Gastroesophageal sphincter (tissue), 4 donors: Measurements from ENCODE around the gene TRIM72. TPM values are rescaled to one million over a fixed set of nuclear protein-coding genes. Genes with fewer than 3 reads are reported as not detected.

Experiments used
- ATAC-seq: fragments of 150-250 bp; one replicate; pipeline ENCODE4 v1.9.1; 2016; ENCODE audit warnings: mild to moderate bottlenecking, moderate library complexity
- H3K27ac ChIP-seq, 4 donors: fragments of 200-600 bp; sonication (generic) in 3 of 4; 1 replicate in 3 of 4; 2 replicates in 1 of 4; pipeline ENCODE4 v1.5.1; 2016 to 2019
- H3K27me3 ChIP-seq: fragments of 200-600 bp; sonication (generic); one replicate; pipeline ENCODE4 v1.5.1; 2019
- H3K36me3 ChIP-seq, 2 donors: fragments of 200-600 bp; sonication (generic); one replicate each; pipeline ENCODE4 v1.5.1; 2019; ENCODE audit warnings: control low read depth in 1 of 2
- H3K4me1 ChIP-seq, 3 donors: fragments of 200-600 bp; sonication (generic); 1 replicate in 2 of 3; 2 replicates in 1 of 3; pipeline ENCODE4 v1.5.1; 2016 to 2019; ENCODE audit warnings: control low read depth in 2 of 3
- H3K4me3 ChIP-seq, 2 donors: fragments of 200-600 bp; sonication (generic); one replicate each; pipeline ENCODE4 v1.5.1; 2019; ENCODE audit warnings: mild to moderate bottlenecking in 1 of 2, moderate library complexity in 1 of 2
- H3K9me3 ChIP-seq, 3 donors: fragments of 200-600 bp; sonication (generic); one replicate each; pipeline ENCODE4 v1.5.1; 2017 to 2019; ENCODE audit warnings: control low read depth in 2 of 3
- CTCF ChIP-seq, 4 experiments: fragments of 200-600 bp in 2 of 4; fragments of 450-650 bp in 2 of 4; sonication (generic) in 1 of 4; IDR thresholded peaks; one replicate each; pipeline ENCODE4 v1.5.1; 2017 to 2019; ENCODE audit warnings: antibody characterized with exemption in 4 of 4, mild to moderate bottlenecking in 2 of 4, moderate library complexity in 2 of 4
- EP300 ChIP-seq: sonication (generic); formaldehyde crosslinking; IDR thresholded peaks from one replicate; pipeline ENCODE4 v1.6.1; 2017; ENCODE audit warnings: antibody characterized with exemption, mild to moderate bottlenecking
- POLR2A ChIP-seq, 2 donors: fragments of 450-650 bp; IDR thresholded peaks; one replicate each; pipeline ENCODE4 v1.6.1; 2017; ENCODE audit warnings: antibody characterized with exemption in 2 of 2, mild to moderate bottlenecking in 2 of 2, moderate library complexity in 1 of 2
- POLR2AphosphoS5 ChIP-seq: sonication (generic); formaldehyde crosslinking; IDR thresholded peaks from one replicate; pipeline ENCODE4 v1.6.1; 2017; ENCODE audit warnings: antibody characterized with exemption
- WGBS, 2 donors: methylation state at CpG; one replicate each; pipeline ENCODE4 v1.1.5; 2018; ENCODE audit warnings: low coverage in 1 of 2; 5-methylcytosine and 5-hydroxymethylcytosine counted together
- total RNA-seq, 4 donors: library from RNA; depleted of rRNA; stranded (reverse); fragments of >200 nt; gene quantifications; one replicate each; pipeline ENCODE4 v1.1.0, GENCODE V29; 2016

Gene TRIM72
- total RNA-seq, 4 donors from 2014 or later = under 0.01 to 0.08 TPM; not detected in 2

GRCh38 chr16:31190818-31191444, 23.0 kb upstream of the TRIM72 start:
- Histone ChIP-seq H3K36me3 (peaks cover 21 to 100% of the 10 kb centered on the region in 2 donors), H3K27me3 (no peaks in the 10 kb centered on the region), H3K4me1 (peaks cover 0 to 12% (median 0%) of the 10 kb centered on the region in 3 donors), H3K27ac (no peak overlapping the region), H3K9me3 (no peaks in the 10 kb centered on the region), H3K4me3 (no peak overlapping the region)
- TF ChIP-seq CTCF (IDR thresholded peaks at IDR 0.05) = no peak
- no peak for TF ChIP-seq EP300
- TF ChIP-seq POLR2AphosphoS5 = no peak
- TF ChIP-seq POLR2A (IDR thresholded peaks at IDR 0.05) = no peak
- ATAC-seq = no peak
- WGBS, 2 donors = 88 to 89% methylated on average over 11 to 16 of the region's 17 CpGs

- Histone ChIP-seq H3K36me3 (peaks cover 21 to 100% of the 10 kb centered on the region in 2 donors), H3K27ac (no peak overlapping the region), H3K4me1 (peaks cover 0 to 7% (median 0%) of the 10 kb centered on the region in 3 donors), H3K4me3 (no peak overlapping the region), H3K9me3 (no peaks in the 10 kb centered on the region), H3K27me3 (no peaks in the 10 kb centered on the region)
- no peak for ATAC-seq
- 59 to 79% methylated on average over 2 to 5 of the region's 5 CpGs for WGBS, 2 donors
- TF ChIP-seq POLR2A (IDR thresholded peaks at IDR 0.05) (no peak), EP300 (no peak), CTCF (IDR thresholded peaks at IDR 0.05) (no peak), POLR2AphosphoS5 (no peak)
These were observed 22.1 kb upstream of the TRIM72 start for GRCh38 chr16:31191697-31192428.

GRCh38 chr16:31192856-31193642, 20.9 kb upstream of the TRIM72 start:
- H3K36me3 ChIP-seq = peaks cover 21 to 100% of the 10 kb centered on the region in 2 donors
- no peak overlapping the region for H3K27ac ChIP-seq
- no peaks in the 10 kb centered on the region for H3K9me3 ChIP-seq
- TF ChIP-seq POLR2AphosphoS5 = no peak
- TF ChIP-seq EP300 = no peak
- TF ChIP-seq POLR2A (IDR thresholded peaks at IDR 0.05) = no peak
- TF ChIP-seq CTCF (IDR thresholded peaks at IDR 0.05) = no peak
- no peak overlapping the region for H3K4me3 ChIP-seq
- WGBS, 2 donors = 82 to 86% methylated on average over 5 to 10 of the region's 16 CpGs
- no peaks in the 10 kb centered on the region for H3K4me1 ChIP-seq
- H3K27me3 ChIP-seq = no peaks in the 10 kb centered on the region
- no peak for ATAC-seq

- Histone ChIP-seq H3K27me3 (no peaks in the 10 kb centered on the region), H3K36me3 (peaks cover 20 to 98% of the 10 kb centered on the region in 2 donors), H3K4me1 (no peaks in the 10 kb centered on the region), H3K4me3 (no peak overlapping the region), H3K9me3 (no peaks in the 10 kb centered on the region), H3K27ac (no peak overlapping the region)
- 79 to 80% methylated on average over 2 of the region's 2 CpGs for WGBS, 2 donors
- no peak for ATAC-seq
- TF ChIP-seq POLR2AphosphoS5 = no peak
- TF ChIP-seq CTCF (IDR thresholded peaks at IDR 0.05) = no peak
- no peak for TF ChIP-seq EP300
- TF ChIP-seq POLR2A (IDR thresholded peaks at IDR 0.05) = no peak
These were observed 20.0 kb upstream of the TRIM72 start for GRCh38 chr16:31193874-31194273.
